Natural killer cell (primary cell): Measurements from ENCODE around the gene IKZF1. TPM values are rescaled to one million over a fixed set of nuclear protein-coding genes. Genes with fewer than 3 reads are reported as not detected.

Source experiments
- ATAC-seq, 3 donors: fragments of 150-1000 bp in 2 of 3; fragments of 200-7000 bp in 1 of 3; cut with Tn5 transposase; 1 replicate in 1 of 3; 2 replicates in 2 of 3; pipeline ENCODE4 v1.10.0; 2021; ENCODE audit warnings: mild to moderate bottlenecking in 2 of 3, moderate library complexity in 2 of 3
- DNase-seq, 2 donors: peaks; one replicate each; pipeline versions ENCODE4 v3.0.0 to v3.0.0-alpha.2; 2013 to 2021; ENCODE audit warnings: mixed read lengths in 1 of 2
- H3K27ac ChIP-seq: one replicate; pipeline ENCODE4 v1.5.1; 2013; ENCODE audit warnings: mild to moderate bottlenecking, low read length
- H3K27me3 ChIP-seq: one replicate; pipeline ENCODE4 v1.6.1; 2013; ENCODE audit warnings: low read length; ENCODE audit not compliant: control insufficient read depth, insufficient read depth
- H3K36me3 ChIP-seq: one replicate; pipeline ENCODE4 v1.6.1; 2013; ENCODE audit warnings: low read length; ENCODE audit not compliant: control insufficient read depth, insufficient read depth
- H3K4me1 ChIP-seq: one replicate; pipeline ENCODE4 v1.6.1; 2013; ENCODE audit warnings: low read length; ENCODE audit not compliant: control insufficient read depth, insufficient read depth
- H3K4me3 ChIP-seq: one replicate; pipeline ENCODE4 v1.5.1; 2013; ENCODE audit warnings: low read length
- H3K9me3 ChIP-seq: one replicate; pipeline ENCODE4 v1.6.1; 2013; ENCODE audit warnings: low read length; ENCODE audit not compliant: control insufficient read depth, insufficient read depth
- H3K27ac Mint-ChIP-seq, 2 donors: one replicate each; pipeline ENCODE4 v1.8.0; 2022; ENCODE audit warnings: mild to moderate bottlenecking in 2 of 2, mixed read lengths in 2 of 2, moderate library complexity in 1 of 2
- H3K27me3 Mint-ChIP-seq, 2 donors: one replicate each; pipeline ENCODE4 v1.8.0; 2022; ENCODE audit warnings: low read depth in 2 of 2, mixed read lengths in 2 of 2
- H3K36me3 Mint-ChIP-seq: one replicate; pipeline ENCODE4 v1.8.0; 2022; ENCODE audit warnings: mixed read lengths
- H3K4me1 Mint-ChIP-seq, 2 donors: one replicate each; pipeline ENCODE4 v1.8.0; 2022; ENCODE audit warnings: mixed read lengths in 2 of 2
- H3K4me3 Mint-ChIP-seq: one replicate; pipeline ENCODE4 v1.8.0; 2022; ENCODE audit warnings: mild to moderate bottlenecking, moderate library complexity, mixed read lengths
- H3K9me3 Mint-ChIP-seq, 2 donors: one replicate each; pipeline ENCODE4 v1.8.0; 2022; ENCODE audit warnings: mixed read lengths in 2 of 2
- WGBS: methylation state at CpG from one replicate; pipeline ENCODE4 v1.1.7; 2013; ENCODE audit warnings: missing lambda C conversion rate; ENCODE audit not compliant: insufficient coverage; 5-methylcytosine and 5-hydroxymethylcytosine counted together
- intact Hi-C: fragments of 100-400 bp; cut with micrococcal nuclease; formaldehyde crosslinking; loops from one replicate; pipeline ENCODE4 v1.14.2; 2022
- total RNA-seq, 4 donors: library from RNA; stranded (reverse); fragments of 120-200 nt in 1 of 4; gene quantifications; one replicate each; pipeline versions ENCODE4 v1.2.3 to v1.2.4, GENCODE V29; 2013 to 2022
- TF ChIP-seq, protein P1 (sequence below): fragments of 200-600 bp; IDR thresholded peaks from one replicate; pipeline ENCODE4 v1.8.0; 2022; ENCODE audit warnings: antibody characterized with exemption

Gene IKZF1
- total RNA-seq, 3 donors from 2014 or later (not counting 1 experiment from before 2014, with no cell fraction given): 294 to 391 (median 350) TPM

- peaks cover 60 to 67% of the 10 kb centered on the region in 2 donors for H3K4me1 Mint-ChIP-seq
- WGBS: 80% methylated on average over 1 of the region's 2 CpGs
- H3K36me3 Mint-ChIP-seq: peaks cover 34% of the 10 kb centered on the region
- H3K4me3 Mint-ChIP-seq: peak overlapping the region; percentile 75
- ATAC-seq (peak; percentile 56 to 74 (median 60)), DNase-seq (peak in 1 of 2 donors; percentile 81)
- H3K27ac Mint-ChIP-seq: peak overlapping the region; percentile 82 to 95
- Histone ChIP-seq H3K27me3 (no peaks in the 10 kb centered on the region), H3K4me3 (no peak overlapping the region), H3K4me1 (peaks cover 40% of the 10 kb centered on the region), H3K36me3 (peaks cover 76% of the 10 kb centered on the region), H3K9me3 (no peaks in the 10 kb centered on the region), H3K27ac (peak overlapping the region; percentile 78)
- TF ChIP-seq, protein P1, sequence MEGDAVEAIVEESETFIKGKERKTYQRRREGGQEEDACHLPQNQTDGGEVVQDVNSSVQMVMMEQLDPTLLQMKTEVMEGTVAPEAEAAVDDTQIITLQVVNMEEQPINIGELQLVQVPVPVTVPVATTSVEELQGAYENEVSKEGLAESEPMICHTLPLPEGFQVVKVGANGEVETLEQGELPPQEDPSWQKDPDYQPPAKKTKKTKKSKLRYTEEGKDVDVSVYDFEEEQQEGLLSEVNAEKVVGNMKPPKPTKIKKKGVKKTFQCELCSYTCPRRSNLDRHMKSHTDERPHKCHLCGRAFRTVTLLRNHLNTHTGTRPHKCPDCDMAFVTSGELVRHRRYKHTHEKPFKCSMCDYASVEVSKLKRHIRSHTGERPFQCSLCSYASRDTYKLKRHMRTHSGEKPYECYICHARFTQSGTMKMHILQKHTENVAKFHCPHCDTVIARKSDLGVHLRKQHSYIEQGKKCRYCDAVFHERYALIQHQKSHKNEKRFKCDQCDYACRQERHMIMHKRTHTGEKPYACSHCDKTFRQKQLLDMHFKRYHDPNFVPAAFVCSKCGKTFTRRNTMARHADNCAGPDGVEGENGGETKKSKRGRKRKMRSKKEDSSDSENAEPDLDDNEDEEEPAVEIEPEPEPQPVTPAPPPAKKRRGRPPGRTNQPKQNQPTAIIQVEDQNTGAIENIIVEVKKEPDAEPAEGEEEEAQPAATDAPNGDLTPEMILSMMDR: no peak
- intact Hi-C loops: loop anchor here (5.0 kb wide), 1 partner anchor 35 kb away; no protein-coding TSS in a partner anchor
- H3K9me3 Mint-ChIP-seq: no peaks in the 10 kb centered on the region
- H3K27me3 Mint-ChIP-seq: no peaks in the 10 kb centered on the region
Observed at GRCh38 chr7:50397320-50397970, 92.9 kb downstream of the IKZF1 start.

DNA sequence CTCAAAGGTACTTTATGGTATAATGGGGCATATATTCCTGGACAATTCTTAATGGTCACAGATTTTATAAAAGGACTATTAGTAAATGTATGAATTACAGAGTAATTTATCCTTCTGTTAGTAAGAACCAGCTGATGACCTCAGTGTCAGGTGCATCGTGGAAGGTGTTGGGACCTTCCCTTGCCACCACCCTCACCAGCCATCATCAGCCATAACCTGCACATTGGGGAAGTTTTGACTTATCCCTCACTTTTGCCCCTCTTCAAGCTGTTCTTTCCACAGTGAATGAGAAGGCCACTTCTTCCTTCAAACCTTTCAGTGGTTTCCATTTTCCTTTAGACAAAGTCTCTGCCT is 93.4 kb downstream of the IKZF1 start:
- Mint-ChIP-seq H3K36me3 (peaks cover 29% of the 10 kb centered on the region), H3K27ac (peak overlapping the region; percentile 82 to 95), H3K27me3 (no peaks in the 10 kb centered on the region), H3K4me3 (peak overlapping the region; percentile 26), H3K4me1 (peaks cover 55 to 66% of the 10 kb centered on the region in 2 donors), H3K9me3 (no peaks in the 10 kb centered on the region)
- Histone ChIP-seq H3K36me3 (peaks cover 76% of the 10 kb centered on the region), H3K27ac (peak overlapping the region; percentile 78), H3K27me3 (no peaks in the 10 kb centered on the region), H3K4me3 (no peak overlapping the region), H3K9me3 (no peaks in the 10 kb centered on the region), H3K4me1 (peaks cover 35% of the 10 kb centered on the region)
- DNase-seq: peak in 1 of 2 donors; percentile 44
- TF ChIP-seq, protein P1: no peak
- peak; percentile 28 to 46 (median 40) for ATAC-seq
- intact Hi-C loops: loop anchor here (5.0 kb wide), 1 partner anchor 36 kb away; no protein-coding TSS in a partner anchor
- 14% methylated on average over 1 of the region's 1 CpG for WGBS

DNA sequence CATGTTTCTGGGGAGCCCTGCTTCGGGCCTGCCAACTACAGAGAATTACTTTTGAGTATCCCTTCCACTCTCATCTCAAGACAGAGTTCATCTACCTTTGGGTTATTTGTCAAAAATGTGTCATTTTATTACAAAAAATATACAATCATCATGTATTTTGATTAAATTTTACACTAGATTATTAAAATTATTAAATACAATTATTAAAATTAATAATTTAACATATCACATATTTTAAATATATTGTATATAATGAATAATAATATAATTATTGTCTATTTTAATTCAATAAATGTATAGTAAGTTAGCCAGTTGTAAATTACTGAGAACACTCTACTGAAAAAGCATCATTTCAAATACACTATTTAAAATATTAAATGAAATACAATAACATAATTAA is 94.7 kb downstream of the IKZF1 start:
- DNase-seq (no peak), ATAC-seq (no peak)
- no peaks in the 10 kb centered on the region for H3K27me3 ChIP-seq
- intact Hi-C loops: loop anchor here (5.0 kb wide), 1 partner anchor 37 kb away; no protein-coding TSS in a partner anchor
- H3K4me3 ChIP-seq: no peak overlapping the region
- TF ChIP-seq, protein P1: no peak
- Mint-ChIP-seq H3K27ac (peak overlapping the region; percentile 82 to 95), H3K36me3 (peaks cover 24% of the 10 kb centered on the region), H3K27me3 (no peaks in the 10 kb centered on the region), H3K4me1 (peaks cover 48 to 64% of the 10 kb centered on the region in 2 donors), H3K9me3 (no peaks in the 10 kb centered on the region), H3K4me3 (no peak overlapping the region)
- peaks cover 78% of the 10 kb centered on the region for H3K36me3 ChIP-seq
- no peak overlapping the region for H3K27ac ChIP-seq
- H3K4me1 ChIP-seq: peaks cover 22% of the 10 kb centered on the region
- whole genome bisulfite sequencing: 86% methylated on average over 1 of the region's 1 CpG
- H3K9me3 ChIP-seq: no peaks in the 10 kb centered on the region
